HepG2 (cell line): ENCODE results near the gene HSD17B8. TPM values are rescaled to one million over a fixed set of nuclear protein-coding genes. Genes with fewer than 3 reads are reported as not detected.

Experiments
- ATAC-seq: fragments of 200-7000 bp; cut with Tn5 transposase; 3 replicates; pipeline ENCODE4 v1.9.1; 2020; ENCODE audit warnings: mild to moderate bottlenecking, moderate library complexity
- BruUV-seq: library from RNA; stranded (reverse); fragments of 400-500 nt; replicated peaks from 2 replicates; lab custom pipeline; 2021; lab: Mats Ljungman, UMichigan
- CTCF ChIA-PET: fragments of 300-600 bp; formaldehyde crosslinking; extraction: SDS; loops from one replicate; lab custom pipeline; 2021; ENCODE audit warnings: low total read pairs, inconsistent platforms, low intra/inter-chr PET ratio; lab: Yijun Ruan, JAX
- POLR2A ChIA-PET: fragments of 350-600 bp; sonication (Branson Sonifier 250); formaldehyde crosslinking; loops from one replicate; lab custom pipeline; 2020; ENCODE audit warnings: antibody characterized with exemption, inconsistent platforms; lab: Yijun Ruan, JAX
- DNase-seq: peaks from one replicate; pipeline ENCODE4 v3.0.0-alpha.2; 2015; ENCODE audit warnings: low spot score
- FAIRE-seq: peaks from 3 replicates; lab custom pipeline; 2011; peaks lifted over from hg19 to GRCh38; lab: Jason Lieb, UNC
- H2AFZ ChIP-seq: one replicate; pipeline ENCODE4 v1.6.1; 2011; ENCODE audit warnings: low read length, inconsistent platforms
- H3K27ac ChIP-seq: fragments of 300-600 bp; 3 replicates; pipeline ENCODE4 v1.8.0; 2011; ENCODE audit warnings: mixed run types, mild to moderate bottlenecking, mixed read lengths, low read length, inconsistent platforms; ENCODE audit not compliant: insufficient read depth; ENCODE audit errors: extremely low read length
- H3K27me3 ChIP-seq, 2 experiments: fragments of 200-600 bp in 1 of 2; 2 replicates in 1 of 2; 3 replicates in 1 of 2; pipeline versions ENCODE4 v1.6.0 to v1.8.0; 2011; ENCODE audit warnings: low read length in 2 of 2, mild to moderate bottlenecking in 2 of 2, moderate library complexity in 2 of 2, inconsistent platforms in 1 of 2; ENCODE audit not compliant: insufficient read depth in 2 of 2, control insufficient read depth in 1 of 2
- H3K36me3 ChIP-seq, 2 experiments: fragments of 200-600 bp in 1 of 2; replicated peaks in 1 of 2; 2 replicates in 1 of 2; 3 replicates in 1 of 2; pipeline versions ENCODE4 v1.5.1 to v1.8.0; 2011; ENCODE audit warnings: low read length in 2 of 2, inconsistent platforms in 1 of 2; ENCODE audit not compliant: insufficient read depth in 2 of 2, control insufficient read depth in 1 of 2
- H3K4me1 ChIP-seq: 2 replicates; pipeline ENCODE4 v1.5.1; 2012; ENCODE audit warnings: low read length, inconsistent platforms; ENCODE audit not compliant: insufficient read depth
- H3K4me2 ChIP-seq: 2 replicates; pipeline ENCODE4 v1.6.0; 2011; ENCODE audit warnings: low read depth, low read length, inconsistent platforms
- H3K4me3 ChIP-seq, 3 experiments: fragments of 200-600 bp in 1 of 3; sonication (generic), shearing (Covaris generic) in 1 of 3; replicated peaks in 1 of 3; 2 replicates each; pipeline ENCODE4 v1.5.1; 2011 to 2016; ENCODE audit warnings: low read length in 3 of 3, inconsistent platforms in 2 of 3, low read depth in 2 of 3, mild to moderate bottlenecking in 2 of 3, control low read depth in 1 of 3, mixed read lengths in 1 of 3; ENCODE audit not compliant: insufficient read depth in 1 of 3
- H3K79me2 ChIP-seq: one replicate; pipeline ENCODE4 v1.6.1; 2011; ENCODE audit warnings: low read length, inconsistent platforms; ENCODE audit not compliant: insufficient read depth
- H3K9ac ChIP-seq: 2 replicates; pipeline ENCODE4 v1.6.0; 2011; ENCODE audit warnings: mild to moderate bottlenecking, low read depth, low read length, inconsistent platforms; ENCODE audit not compliant: insufficient read depth
- H3K9me3 ChIP-seq: 2 replicates; pipeline ENCODE4 v1.5.1; 2012; ENCODE audit warnings: mild to moderate bottlenecking, low read length
- H4K20me1 ChIP-seq: 2 replicates; pipeline ENCODE4 v1.6.0; 2011; ENCODE audit warnings: inconsistent platforms, mild to moderate bottlenecking, low read length, moderate library complexity; ENCODE audit not compliant: insufficient read depth
- BCL6 ChIP-seq: IDR thresholded peaks from 2 replicates; pipeline ENCODE4 v1.6.1; 2016; ENCODE audit warnings: missing genetic modification reagents, missing compliant biosample characterization
- CEBPG ChIP-seq: IDR thresholded peaks from 2 replicates; pipeline ENCODE4 v1.6.1; 2016
- RBFOX2 ChIP-seq: fragments of 200-400 bp; formaldehyde crosslinking; IDR thresholded peaks from 2 replicates; pipeline ENCODE4 v1.6.1; 2017; ENCODE audit warnings: low read depth, mild to moderate bottlenecking, low read length
- ZBTB26 ChIP-seq: IDR thresholded peaks from 2 replicates; pipeline ENCODE4 v1.6.1; 2016; ENCODE audit warnings: missing compliant biosample characterization, missing genetic modification reagents, borderline replicate concordance
- ZSCAN9 ChIP-seq: IDR thresholded peaks from 2 replicates; pipeline ENCODE4 v1.6.1; 2016; ENCODE audit warnings: borderline replicate concordance
- WGBS: methylation state at CpG from one replicate; pipeline ENCODE4 v1.1.6; 2017; ENCODE audit warnings: low lambda C conversion rate; 5-methylcytosine and 5-hydroxymethylcytosine counted together
- in situ Hi-C: cut with HindIII; loops from 2 replicates; pipeline ENCODE4 v1.10.0; 2017; ENCODE audit warnings: low pct_unique_long_range_greater_than_20kb; ENCODE audit not compliant: extremely low pct_ligation_motif_present
- intact Hi-C: fragments of 100-400 bp; cut with micrococcal nuclease; formaldehyde crosslinking; loops from one replicate; pipeline ENCODE4 v1.10.0; 2022; ENCODE audit not compliant: unreplicated experiment
- polyA plus RNA-seq, 8 experiments: library from polyadenylated mRNA; depleted of rRNA in 3 of 8; stranded (reverse) in 7 of 8; unstranded in 1 of 8; fragments of >200 nt; fragmentation: Illumina TruSeq in 4 of 8; extraction: Trizol in 4 of 8; gene quantifications; 2 replicates each; pipeline versions ENCODE4 v1.2.1 to v1.2.3, GENCODE V29; 2011 to 2016; ENCODE audit warnings: low read depth in 4 of 8, missing spikeins in 1 of 8, mixed read lengths in 1 of 8; ENCODE audit not compliant: insufficient read depth in 1 of 8
- total RNA-seq, 5 experiments: library from RNA; depleted of rRNA; stranded (reverse); fragments of >200 nt; fragmentation: Illumina TruSeq; extraction: Trizol; gene quantifications; 2 replicates each; pipeline ENCODE4 v1.2.3, GENCODE V29; 2016; ENCODE audit warnings: low read depth in 1 of 5

Gene HSD17B8
- total and polyA plus RNA-seq, 2 of the 13 experiments (the other 11 are each of a cell fraction or from before 2014, with no cell fraction given) = 12.6 to 20.1 TPM

DNA sequence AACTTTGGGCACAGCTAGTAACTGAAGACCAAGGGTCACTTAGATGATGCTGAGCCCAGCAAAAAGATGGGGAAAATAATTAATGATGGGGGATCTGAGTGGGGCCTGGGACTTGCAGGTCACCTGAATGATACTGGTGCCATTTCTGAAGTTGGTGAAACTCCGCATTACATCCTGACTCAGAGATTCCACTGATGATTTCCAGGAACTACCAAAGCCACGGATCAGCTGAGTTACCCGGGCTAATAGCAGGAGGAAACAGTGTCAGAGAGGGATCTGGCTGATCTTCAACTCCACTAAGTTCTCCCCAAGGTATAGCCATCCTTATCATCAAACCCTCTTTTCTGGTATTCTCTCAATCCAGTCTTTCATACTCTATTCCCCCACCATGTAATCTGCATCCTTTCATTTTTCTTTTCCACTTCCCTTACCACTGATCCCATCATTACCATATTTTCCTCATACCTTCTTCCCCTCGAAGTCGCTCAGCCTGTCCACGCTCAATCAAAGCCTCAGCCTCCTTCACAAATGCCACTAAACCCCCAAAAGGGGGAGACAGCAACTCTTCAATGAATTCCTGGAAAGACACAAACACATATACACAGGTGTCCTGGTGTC is 47.0 kb downstream of the HSD17B8 start:
- Histone ChIP-seq H2AFZ (no peak overlapping the region), H3K9me3 (no peaks in the 10 kb centered on the region), H3K4me2 (no peak overlapping the region), H3K9ac (no peak overlapping the region), H3K4me3 (no peak overlapping the region), H4K20me1 (no peaks in the 10 kb centered on the region), H3K36me3 (peaks cover 0 to 5% of the 10 kb centered on the region in 2 experiments; a peak in 4 of 5 replicates), H3K79me2 (no peaks in the 10 kb centered on the region), H3K4me1 (peaks cover 37% of the 10 kb centered on the region), H3K27me3 (no peaks in the 10 kb centered on the region; a peak in 1 of 5 replicates), H3K27ac (no peak overlapping the region)
- POLR2A ChIA-PET = interaction anchor here (0.6 to 5.1 kb wide), 6 partner anchors 10 to 280 kb away, joined by 3 to 94 read pairs (median 30); partner anchors contain the start of genes HSD17B8, RING1, RPS18 and VPS52
- no peak for FAIRE-seq
- BruUV-seq = no TSS peak
- WGBS = 97% methylated on average over 5 of the region's 6 CpGs
- intact Hi-C loops = no loop called here
- CTCF ChIA-PET = no interaction called here
- TF ChIP-seq ZSCAN9 (CRISPR knock-in tag) (no peak), RBFOX2 (0 out of 2 replicates have a peak, but pooled peaks have one; percentile 30), ZBTB26 (CRISPR knock-in tag) (no peak), BCL6 (peak; percentile 54)
- in situ Hi-C loops = no loop called here
- ATAC-seq = no peak
- DNase-seq = no peak

DNA sequence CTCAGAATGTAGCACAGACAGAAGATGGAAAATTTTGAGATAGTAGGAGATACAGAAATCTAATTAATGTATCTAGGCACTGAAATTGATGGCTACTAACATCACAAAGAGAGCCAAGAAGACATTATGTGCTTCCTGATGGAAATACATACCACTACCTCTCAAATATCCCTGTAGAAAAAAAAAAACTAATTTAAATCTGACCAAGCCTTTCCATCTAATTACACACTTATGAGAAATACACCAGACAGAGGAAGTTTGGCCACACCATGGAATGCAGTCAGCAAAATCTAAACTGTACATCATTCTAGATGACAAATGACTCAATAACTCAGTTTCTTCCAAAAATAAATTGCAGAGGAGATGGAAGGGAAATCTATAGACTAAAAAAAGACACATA is 48.3 kb downstream of the HSD17B8 start:
- POLR2A ChIA-PET = no interaction called here
- in situ Hi-C loops (no loop called here), intact Hi-C loops (no loop called here)
- no peak for FAIRE-seq
- no TSS peak for BruUV-seq
- CTCF ChIA-PET = no interaction called here
- no peaks in the 10 kb centered on the region for H4K20me1 ChIP-seq
- no peak overlapping the region for H3K27ac ChIP-seq
- no peak overlapping the region for H3K4me2 ChIP-seq
- peaks cover 3 to 5% of the 10 kb centered on the region in 2 experiments; a peak in 4 of 5 replicates for H3K36me3 ChIP-seq
- H3K4me1 ChIP-seq = peaks cover 37% of the 10 kb centered on the region
- no peaks in the 10 kb centered on the region for H3K9me3 ChIP-seq
- H2AFZ ChIP-seq = no peak overlapping the region
- peak; percentile 26; the same call in 1 of the 2 replicates for TF ChIP-seq RBFOX2
- TF ChIP-seq CEBPG (CRISPR knock-in tag) = no peak
- no peak for ATAC-seq
- DNase-seq = no peak
- no peaks in the 10 kb centered on the region for H3K79me2 ChIP-seq
- no peaks in the 10 kb centered on the region for H3K27me3 ChIP-seq
- H3K9ac ChIP-seq = no peak overlapping the region
- H3K4me3 ChIP-seq = no peak overlapping the region
